RWPE2 (cell line): Measurements from ENCODE around the gene SVIL.
"Not testable (repeated sequence)": the region's sequence is repeated elsewhere in the genome, so short reads cannot be mapped to it uniquely, and the experiment has no call there.

ENCODE experiments used
- ATAC-seq: fragments of 200-7000 bp; cut with Tn5 transposase; 3 replicates; pipeline ENCODE4 v1.9.1; 2021; ENCODE audit warnings: low read depth
- DNase-seq: peaks from one replicate; pipeline ENCODE4 v3.0.0-alpha.2; 2020; ENCODE audit warnings: low spot score
- H3K27ac ChIP-seq: fragments of 450-650 bp; 2 replicates; pipeline ENCODE4 v1.5.1; 2017; ENCODE audit warnings: mild to moderate bottlenecking; ENCODE audit not compliant: poor library complexity, severe bottlenecking
- H3K27me3 ChIP-seq: fragments of 250-450 bp; sonication (Bioruptor Pico); 2 replicates; pipeline ENCODE4 v1.5.1; 2021; ENCODE audit warnings: mild to moderate bottlenecking, moderate library complexity; ENCODE audit not compliant: insufficient read depth, poor library complexity, severe bottlenecking
- H3K36me3 ChIP-seq: fragments of 250-450 bp; sonication (Bioruptor Pico); 2 replicates; pipeline ENCODE4 v1.5.1; 2020; ENCODE audit warnings: low read depth, mild to moderate bottlenecking, moderate library complexity
- H3K4me1 ChIP-seq: fragments of 250-450 bp; sonication (Bioruptor Pico); 2 replicates; pipeline ENCODE4 v1.5.1; 2021; ENCODE audit warnings: mild to moderate bottlenecking, moderate library complexity; ENCODE audit not compliant: insufficient read depth, poor library complexity, severe bottlenecking
- H3K4me3 ChIP-seq: fragments of 250-450 bp; sonication (Bioruptor Pico); 2 replicates; pipeline ENCODE4 v1.5.1; 2021; ENCODE audit warnings: mild to moderate bottlenecking, moderate library complexity; ENCODE audit not compliant: severe bottlenecking
- H3K9me3 ChIP-seq: fragments of 250-450 bp; sonication (Bioruptor Pico); 2 replicates; pipeline ENCODE4 v1.5.1; 2021; ENCODE audit warnings: mild to moderate bottlenecking, moderate library complexity; ENCODE audit not compliant: severe bottlenecking
- CTCF ChIP-seq: fragments of 450-650 bp; IDR thresholded peaks from one replicate; pipeline ENCODE4 v1.5.1; 2017; ENCODE audit warnings: mild to moderate bottlenecking, moderate library complexity; ENCODE audit not compliant: poor library complexity, severe bottlenecking

Gene SVIL

GRCh38 chr10:29515104-29515503 lies 119.7 kb downstream of the SVIL start:
- not testable (repeated sequence) for H3K27ac ChIP-seq, H3K4me3 ChIP-seq, H3K27me3 ChIP-seq, DNase-seq, H3K9me3 ChIP-seq, ATAC-seq, H3K4me1 ChIP-seq
- peaks cover 19% of the 10 kb centered on the region for H3K36me3 ChIP-seq

- ATAC-seq (no peak), DNase-seq (no peak)
- TF ChIP-seq CTCF = no peak
- no peak overlapping the region for H3K27ac ChIP-seq
- H3K4me3 ChIP-seq = no peak overlapping the region
- H3K4me1 ChIP-seq = no peaks in the 10 kb centered on the region
- H3K9me3 ChIP-seq = no peaks in the 10 kb centered on the region
- H3K27me3 ChIP-seq = no peaks in the 10 kb centered on the region
- H3K36me3 ChIP-seq = peaks cover 19% of the 10 kb centered on the region
Observed at GRCh38 chr10:29514306-29514705, 120.5 kb downstream of the SVIL start.

- Histone ChIP-seq H3K4me3 (no peak overlapping the region), H3K4me1 (no peaks in the 10 kb centered on the region), H3K27ac (no peak overlapping the region), H3K9me3 (no peaks in the 10 kb centered on the region), H3K36me3 (peaks cover 9% of the 10 kb centered on the region), H3K27me3 (no peaks in the 10 kb centered on the region)
- TF ChIP-seq CTCF = no peak
- ATAC-seq (no peak), DNase-seq (no peak)
Observed at GRCh38 chr10:29512425-29512974, 122.3 kb downstream of the SVIL start.

GRCh38 chr10:29511806-29512205 lies 123.0 kb downstream of the SVIL start:
- not testable (repeated sequence) for H3K36me3 ChIP-seq, H3K27ac ChIP-seq, H3K9me3 ChIP-seq, ATAC-seq, H3K4me1 ChIP-seq, H3K27me3 ChIP-seq, DNase-seq, H3K4me3 ChIP-seq

GRCh38 chr10:29510483-29511157 lies 124.2 kb downstream of the SVIL start:
- not testable (repeated sequence) for H3K27ac ChIP-seq, H3K36me3 ChIP-seq, H3K4me3 ChIP-seq, ATAC-seq, H3K9me3 ChIP-seq, DNase-seq, H3K27me3 ChIP-seq, H3K4me1 ChIP-seq

- Histone ChIP-seq H3K36me3 (peaks cover 9% of the 10 kb centered on the region), H3K4me3 (no peak overlapping the region), H3K27me3 (no peaks in the 10 kb centered on the region), H3K9me3 (no peaks in the 10 kb centered on the region), H3K4me1 (no peaks in the 10 kb centered on the region), H3K27ac (no peak overlapping the region)
- DNase-seq (no peak), ATAC-seq (no peak)
- no peak for TF ChIP-seq CTCF
Observed at GRCh38 chr10:29508554-29509244, 126.1 kb downstream of the SVIL start.

GRCh38 chr10:29507750-29508149 lies 127.0 kb downstream of the SVIL start:
- ATAC-seq, H3K4me3 ChIP-seq: not testable (repeated sequence)

GRCh38 chr10:29506324-29506921 lies 128.3 kb downstream of the SVIL start:
- not testable (repeated sequence) for ATAC-seq, H3K9me3 ChIP-seq

More at GRCh38 chr10:29507750-29508149, 127.0 kb downstream of the SVIL start:
- H3K27ac ChIP-seq, H3K27me3 ChIP-seq, H3K9me3 ChIP-seq, H3K4me1 ChIP-seq, H3K36me3 ChIP-seq, DNase-seq: not testable (repeated sequence)

More at GRCh38 chr10:29506324-29506921, 128.3 kb downstream of the SVIL start:
- not testable (repeated sequence) for H3K27ac ChIP-seq, H3K27me3 ChIP-seq, H3K4me1 ChIP-seq, H3K36me3 ChIP-seq, H3K4me3 ChIP-seq, DNase-seq
